ENCODE data around the gene GLG1.
"Not testable (repeated sequence)": the region's sequence is repeated elsewhere in the genome, so short reads cannot be mapped to it uniquely, and the experiment has no call there.

Gene GLG1

GRCh38 chr16:74409185-74409981, 197.5 kb downstream of the GLG1 start:
- not testable (repeated sequence) for DNase-seq (ENCODE audit: low spot score)

- DNase-seq (ENCODE audit: low spot score) = not testable (repeated sequence)
These were observed 199.6 kb downstream of the GLG1 start for GRCh38 chr16:74407362-74407705.

GRCh38 chr16:74406600-74407361, 200.1 kb downstream of the GLG1 start:
- not testable (repeated sequence) for DNase-seq (ENCODE audit: low spot score)

- not testable (repeated sequence) for DNase-seq (ENCODE audit: low spot score)
These were observed 202.6 kb downstream of the GLG1 start for GRCh38 chr16:74404148-74404933.

- DNase-seq (ENCODE audit: low spot score) = not testable (repeated sequence)
These were observed 206.7 kb downstream of the GLG1 start for GRCh38 chr16:74400238-74400637.

GRCh38 chr16:74398212-74398895, 208.6 kb downstream of the GLG1 start:
- DNase-seq (ENCODE audit: low spot score) = not testable (repeated sequence)
